SU-DHL-6 (cell line): Measurements from ENCODE around the gene OR6T1.

Experiments
- H2AFZ ChIP-seq: fragments of 200-600 bp; sonication (generic); 2 replicates; pipeline ENCODE4 v1.6.1; 2014; ENCODE audit warnings: low read depth, mild to moderate bottlenecking, moderate library complexity, mixed read lengths, antibody characterized with exemption, low read length; ENCODE audit not compliant: severe bottlenecking
- H3F3A ChIP-seq: fragments of 200-600 bp; shearing (Covaris generic); 2 replicates; pipeline ENCODE4 v1.6.0; 2016; ENCODE audit warnings: antibody characterized with exemption, mild to moderate bottlenecking; ENCODE audit not compliant: insufficient read depth
- H3K27ac ChIP-seq: fragments of 200-600 bp; sonication (generic); 2 replicates; pipeline ENCODE4 v1.5.1; 2016; ENCODE audit warnings: low read depth, mild to moderate bottlenecking, low read length, moderate library complexity, mixed read lengths
- H3K27me3 ChIP-seq: fragments of 200-600 bp; sonication (generic), shearing (Covaris generic); 2 replicates; pipeline ENCODE4 v1.6.0; 2014; ENCODE audit warnings: mild to moderate bottlenecking, low read length
- H3K36me3 ChIP-seq: fragments of 200-600 bp; sonication (generic); 2 replicates; pipeline ENCODE4 v1.6.1; 2014; ENCODE audit warnings: mild to moderate bottlenecking, low read length, mixed read lengths
- H3K4me2 ChIP-seq: fragments of 300-600, 200-600 bp; shearing (Covaris generic), sonication (generic); 2 replicates; pipeline ENCODE4 v1.6.0; 2014; ENCODE audit warnings: low read length, low read depth, mild to moderate bottlenecking; ENCODE audit not compliant: poor library complexity, severe bottlenecking
- H3K4me3 ChIP-seq: fragments of 200-600 bp; sonication (generic); 2 replicates; pipeline ENCODE4 v1.5.1; 2014; ENCODE audit warnings: antibody characterized with exemption, low read length, mild to moderate bottlenecking, mixed read lengths; ENCODE audit not compliant: insufficient read depth, poor library complexity, severe bottlenecking
- H3K79me2 ChIP-seq: fragments of 200-600 bp; sonication (generic); 2 replicates; pipeline ENCODE4 v1.6.1; 2014; ENCODE audit warnings: mild to moderate bottlenecking, low read length, moderate library complexity; ENCODE audit not compliant: insufficient read depth
- H3K9ac ChIP-seq: fragments of 200-600 bp; sonication (generic); 2 replicates; pipeline ENCODE4 v1.7.0; 2014; ENCODE audit warnings: mild to moderate bottlenecking, low read length
- H3K9me2 ChIP-seq: fragments of 200-600 bp; sonication (generic); replicated peaks from 2 replicates; pipeline ENCODE4 v1.6.1; 2014; ENCODE audit warnings: low read length; ENCODE audit not compliant: insufficient read depth
- H3K9me3 ChIP-seq: fragments of 200-600 bp; sonication (generic); 2 replicates; pipeline ENCODE4 v1.6.1; 2014; ENCODE audit warnings: low read length, mixed read lengths; ENCODE audit not compliant: insufficient read depth
- H4K20me1 ChIP-seq: fragments of 200-600 bp; sonication (generic); 2 replicates; pipeline ENCODE4 v1.6.1; 2014; ENCODE audit warnings: low read depth, mild to moderate bottlenecking, antibody characterized with exemption, low read length, moderate library complexity, mixed read lengths
- CTCF ChIP-seq: fragments of 200-600 bp; sonication (generic); IDR thresholded peaks from one replicate; pipeline ENCODE4 v1.5.1; 2017; ENCODE audit warnings: antibody characterized with exemption, mild to moderate bottlenecking, low read length, moderate library complexity; ENCODE audit not compliant: insufficient read depth, poor library complexity, severe bottlenecking
- EZH2phosphoT487 ChIP-seq: fragments of 200-600 bp; sonication (generic), shearing (Covaris generic); conservative IDR thresholded peaks from 2 replicates; pipeline ENCODE4 v1.6.1; 2018; ENCODE audit warnings: mild to moderate bottlenecking, antibody characterized with exemption, low read length, moderate library complexity, mixed read lengths

The OR6T1 gene, protein sequence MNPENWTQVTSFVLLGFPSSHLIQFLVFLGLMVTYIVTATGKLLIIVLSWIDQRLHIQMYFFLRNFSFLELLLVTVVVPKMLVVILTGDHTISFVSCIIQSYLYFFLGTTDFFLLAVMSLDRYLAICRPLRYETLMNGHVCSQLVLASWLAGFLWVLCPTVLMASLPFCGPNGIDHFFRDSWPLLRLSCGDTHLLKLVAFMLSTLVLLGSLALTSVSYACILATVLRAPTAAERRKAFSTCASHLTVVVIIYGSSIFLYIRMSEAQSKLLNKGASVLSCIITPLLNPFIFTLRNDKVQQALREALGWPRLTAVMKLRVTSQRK

GRCh38 chr11:123943738-123944137 lies at the start of gene OR6T1:
Gene OR6T1 (minus strand): TSS chr11:123943838. CDS start chr11:123943838, 0 bp downstream.
- Histone ChIP-seq H3K36me3 (no peaks in the 10 kb centered on the region), H3K27ac (no peak within 1 kb of the TSS), H3K9me2 (no peaks in the 10 kb centered on the region), H2AFZ (no peak within 1 kb of the TSS), H3F3A (no peaks in the 10 kb centered on the region), H3K9me3 (no peaks in the 10 kb centered on the region), H3K4me2 (no peak within 1 kb of the TSS), H3K9ac (no peak within 1 kb of the TSS), H4K20me1 (no peaks in the 10 kb centered on the region), H3K4me3 (no peak within 1 kb of the TSS), H3K79me2 (no peaks in the 10 kb centered on the region), H3K27me3 (no peaks in the 10 kb centered on the region)
- TF ChIP-seq EZH2phosphoT487 (no peak), CTCF (no peak)

DNA sequence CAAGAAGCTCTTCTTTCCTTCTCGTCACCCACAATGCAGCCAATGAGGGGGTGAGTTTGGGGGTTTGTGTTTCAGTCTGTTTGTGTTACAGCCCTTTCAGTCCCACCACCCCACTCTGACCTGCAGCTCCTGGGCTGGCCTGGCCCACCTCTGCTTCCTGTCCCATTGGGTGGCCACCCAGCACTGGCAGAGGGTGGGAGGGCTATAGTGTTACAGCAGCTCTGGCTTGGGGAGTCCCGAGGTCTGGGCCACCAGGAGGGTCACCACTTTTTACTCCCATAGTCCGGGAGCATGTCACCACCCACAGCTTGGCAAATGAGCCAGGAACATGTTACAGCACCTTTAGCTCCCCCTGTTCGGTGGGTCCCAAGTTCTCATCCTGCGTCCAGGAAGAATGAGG lies 35.7 kb upstream of the OR6T1 start:
- Histone ChIP-seq H3K9me2 (no peaks in the 10 kb centered on the region), H3F3A (no peaks in the 10 kb centered on the region), H3K27me3 (no peaks in the 10 kb centered on the region), H3K27ac (no peak overlapping the region), H4K20me1 (no peaks in the 10 kb centered on the region), H3K4me2 (no peak overlapping the region), H2AFZ (no peak overlapping the region), H3K9ac (no peak overlapping the region), H3K79me2 (no peaks in the 10 kb centered on the region), H3K36me3 (no peaks in the 10 kb centered on the region), H3K4me3 (no peak overlapping the region), H3K9me3 (no peaks in the 10 kb centered on the region)
- TF ChIP-seq CTCF (no peak), EZH2phosphoT487 (no peak)

DNA sequence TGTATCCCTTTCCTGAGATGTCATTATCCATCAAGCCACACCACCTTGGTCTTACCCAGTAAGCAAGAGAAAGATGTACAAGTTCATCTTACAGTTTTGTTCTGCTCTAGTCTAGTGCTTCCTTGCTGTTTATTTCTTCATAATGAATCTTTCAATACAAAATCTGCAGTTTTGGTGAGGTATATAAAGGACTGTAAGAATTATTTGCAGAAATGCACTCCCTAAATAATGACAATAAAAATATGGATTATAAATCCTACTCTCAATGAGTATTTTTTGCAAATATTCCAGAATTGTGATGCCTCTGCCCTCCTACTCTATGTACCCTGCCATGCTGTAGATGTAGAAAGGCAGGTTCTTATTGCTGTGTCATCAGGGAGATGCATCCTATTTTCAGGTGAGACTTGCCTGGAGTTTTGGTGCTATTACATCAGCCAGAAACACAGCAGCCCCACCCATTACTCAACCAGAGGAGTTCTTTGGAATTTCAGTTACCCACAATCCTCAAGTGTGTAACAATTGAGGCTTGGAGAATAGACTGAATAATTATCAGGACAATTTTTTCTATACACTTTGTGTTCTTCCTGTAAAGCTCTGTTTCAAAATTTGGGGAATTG lies 34.2 kb upstream of the OR6T1 start, which contains the start of gene OR10S1:
Gene OR10S1, minus strand, starts transcription at position 51 of the 617 bp plus-strand sequence. CDS start 117 bp downstream, outside the sequence.
- no peaks in the 10 kb centered on the region for H3F3A ChIP-seq
- H3K27ac ChIP-seq, result no peak within 1 kb of the TSS
- H3K9me3 ChIP-seq, result no peaks in the 10 kb centered on the region
- no peaks in the 10 kb centered on the region for H4K20me1 ChIP-seq
- no peak within 1 kb of the TSS for H3K4me3 ChIP-seq
- no peak within 1 kb of the TSS for H3K9ac ChIP-seq
- no peaks in the 10 kb centered on the region for H3K9me2 ChIP-seq
- no peak for TF ChIP-seq EZH2phosphoT487
- TF ChIP-seq CTCF, result no peak
- no peaks in the 10 kb centered on the region for H3K79me2 ChIP-seq
- no peak within 1 kb of the TSS for H3K4me2 ChIP-seq
- H3K36me3 ChIP-seq, result no peaks in the 10 kb centered on the region
- no peak within 1 kb of the TSS for H2AFZ ChIP-seq
- H3K27me3 ChIP-seq, result no peaks in the 10 kb centered on the region
